T-helper 22 cell (primary cell): ENCODE measurements around the gene MS4A10.
"Not testable (repeated sequence)": the region's sequence is repeated elsewhere in the genome, so short reads cannot be mapped to it uniquely, and the experiment has no call there.

ENCODE experiments used
- DNase-seq: peaks from one replicate; pipeline ENCODE4 v3.0.0-alpha.2; 2020; ENCODE audit warnings: low read depth

MS4A10 gene

GRCh38 chr11:60785136-60785535, at the start of gene MS4A10:
TSS of gene MS4A10 (plus strand) at chr11:60785333. CDS start at chr11:60790336, 5,003 bp downstream.
- no peak for DNase-seq

- DNase-seq, result no peak
Observed at GRCh38 chr11:60739114-60739513, 46.0 kb upstream of the MS4A10 start.

GRCh38 chr11:60740573-60740972, 44.6 kb upstream of the MS4A10 start:
- DNase-seq, result no peak

GRCh38 chr11:60741421-60741820, 43.7 kb upstream of the MS4A10 start:
- DNase-seq, result no peak

- DNase-seq, result no peak
Observed at GRCh38 chr11:60743058-60743457, 42.1 kb upstream of the MS4A10 start.

GRCh38 chr11:60744114-60744513, 41.0 kb upstream of the MS4A10 start:
- no peak for DNase-seq

- DNase-seq, result no peak
Observed at GRCh38 chr11:60747359-60747873, 37.7 kb upstream of the MS4A10 start.

- DNase-seq, result no peak
Observed at GRCh38 chr11:60748225-60748624, 36.9 kb upstream of the MS4A10 start.

- no peak for DNase-seq
Observed at GRCh38 chr11:60748821-60749220, 36.3 kb upstream of the MS4A10 start.

- DNase-seq, result no peak
Observed at GRCh38 chr11:60750911-60751310, 34.2 kb upstream of the MS4A10 start.

- no peak for DNase-seq
Observed at GRCh38 chr11:60753309-60753708, 31.8 kb upstream of the MS4A10 start.

- DNase-seq, result no peak
Observed at GRCh38 chr11:60754887-60755286, 30.2 kb upstream of the MS4A10 start.

- no peak for DNase-seq
Observed at GRCh38 chr11:60756307-60757032, 28.7 kb upstream of the MS4A10 start, which contains the start of gene MS4A15. TSS of gene MS4A15 (plus strand) at chr11:60756867. CDS start at chr11:60763734, 6,867 bp downstream.

GRCh38 chr11:60757231-60757800, 27.8 kb upstream of the MS4A10 start:
- no peak for DNase-seq

GRCh38 chr11:60758671-60759070, 26.5 kb upstream of the MS4A10 start:
- not testable (repeated sequence) for DNase-seq

- DNase-seq, result not testable (repeated sequence)
Observed at GRCh38 chr11:60759438-60760225, 25.5 kb upstream of the MS4A10 start.

GRCh38 chr11:60761436-60762190, 23.5 kb upstream of the MS4A10 start:
- DNase-seq, result no peak

GRCh38 chr11:60762851-60763691, 22.1 kb upstream of the MS4A10 start:
- no peak for DNase-seq

GRCh38 chr11:60763692-60764369, 21.3 kb upstream of the MS4A10 start:
- DNase-seq, result no peak

GRCh38 chr11:60764879-60765278, 20.3 kb upstream of the MS4A10 start:
- DNase-seq, result no peak
